WTC11 (cell line): Measurements from ENCODE around the gene WIZ. TPM values are rescaled to one million over a fixed set of nuclear protein-coding genes. Genes with fewer than 3 reads are reported as not detected.

Experiments used
- ATAC-seq: fragments of 200-7000 bp; cut with Tn5 transposase; 2 replicates; pipeline ENCODE4 v1.10.0; 2021; ENCODE audit warnings: mild to moderate bottlenecking, moderate library complexity
- CTCF ChIA-PET: fragments of 300-600 bp; sonication (Branson Sonifier 250); formaldehyde crosslinking; loops from one replicate; lab custom pipeline; 2021; ENCODE audit warnings: antibody characterized with exemption; lab: Charles Lee
- POLR2A ChIA-PET: fragments of 350-600 bp; sonication (Branson Sonifier 250); formaldehyde crosslinking; loops from one replicate; lab custom pipeline; 2021; ENCODE audit warnings: antibody characterized with exemption; lab: Charles Lee
- DNase-seq: peaks from one replicate; pipeline ENCODE4 v3.0.0; 2021; ENCODE audit warnings: low spot score
- H3K27ac Mint-ChIP-seq: 2 replicates; pipeline ENCODE4 v1.8.0; 2021; ENCODE audit warnings: mixed read lengths
- H3K27me3 Mint-ChIP-seq: 2 replicates; pipeline ENCODE4 v1.8.0; 2021; ENCODE audit warnings: low read depth, mild to moderate bottlenecking, moderate library complexity, mixed read lengths
- H3K36me3 Mint-ChIP-seq: 2 replicates; pipeline ENCODE4 v1.8.0; 2021; ENCODE audit warnings: mixed read lengths
- H3K4me1 Mint-ChIP-seq: 2 replicates; pipeline ENCODE4 v1.8.0; 2022; ENCODE audit warnings: mixed read lengths
- H3K4me3 Mint-ChIP-seq: 2 replicates; pipeline ENCODE4 v1.8.0; 2021; ENCODE audit warnings: mild to moderate bottlenecking, moderate library complexity, mixed read lengths
- H3K9me3 Mint-ChIP-seq: 2 replicates; pipeline ENCODE4 v1.8.0; 2021; ENCODE audit warnings: mixed read lengths
- AR ChIP-seq: fragments of 250-450 bp; sonication (Bioruptor Pico); IDR thresholded peaks from 2 replicates; pipeline ENCODE4 v1.9.0; 2021; ENCODE audit warnings: mild to moderate bottlenecking
- CBFB ChIP-seq: sonication (generic); formaldehyde crosslinking; IDR thresholded peaks from 2 replicates; pipeline ENCODE4 v1.8.1; 2022; ENCODE audit warnings: mild to moderate bottlenecking, low read depth, missing genetic modification reagents
- CDX4 ChIP-seq: fragments of 250-450 bp; sonication (Bioruptor Pico); IDR thresholded peaks from 2 replicates; pipeline ENCODE4 v1.9.0; 2021; ENCODE audit warnings: moderate library complexity, mild to moderate bottlenecking, inconsistent platforms, borderline replicate concordance
- IRF1 ChIP-seq: sonication (generic); formaldehyde crosslinking; IDR thresholded peaks from 2 replicates; pipeline ENCODE4 v1.8.0; 2023; ENCODE audit warnings: missing genetic modification reagents
- JUN ChIP-seq: sonication (generic); formaldehyde crosslinking; IDR thresholded peaks from 2 replicates; pipeline ENCODE4 v1.8.0; 2023; ENCODE audit warnings: mild to moderate bottlenecking, missing genetic modification reagents
- MXD4 ChIP-seq: fragments of 250-450 bp; sonication (Bioruptor Pico); IDR thresholded peaks from 2 replicates; pipeline ENCODE4 v1.8.0; 2021; ENCODE audit warnings: mild to moderate bottlenecking, moderate library complexity, borderline replicate concordance
- NR3C1 ChIP-seq: sonication (generic); formaldehyde crosslinking; conservative IDR thresholded peaks from 2 replicates; pipeline ENCODE4 v1.8.1; 2023; ENCODE audit warnings: low read depth, mild to moderate bottlenecking, missing genetic modification reagents
- OVOL2 ChIP-seq: fragments of 250-450 bp; sonication (Bioruptor Pico); IDR thresholded peaks from 2 replicates; pipeline ENCODE4 v1.9.0; 2021; ENCODE audit warnings: mild to moderate bottlenecking, borderline replicate concordance
- PRDM15 ChIP-seq: sonication (generic); formaldehyde crosslinking; IDR thresholded peaks from 2 replicates; pipeline ENCODE4 v1.8.0; 2022; ENCODE audit warnings: missing genetic modification reagents
- RELA ChIP-seq: sonication (generic); formaldehyde crosslinking; IDR thresholded peaks from 2 replicates; pipeline ENCODE4 v1.8.1; 2022; ENCODE audit warnings: missing genetic modification reagents, mild to moderate bottlenecking, borderline replicate concordance
- ZBTB43 ChIP-seq: sonication (generic); formaldehyde crosslinking; IDR thresholded peaks from 2 replicates; pipeline ENCODE4 v1.8.1; 2023; ENCODE audit warnings: mild to moderate bottlenecking, missing genetic modification reagents
- ZNF121 ChIP-seq: sonication (generic); formaldehyde crosslinking; IDR thresholded peaks from 2 replicates; pipeline ENCODE4 v1.8.0; 2023; ENCODE audit warnings: missing genetic modification reagents
- ZNF219 ChIP-seq: sonication (generic); formaldehyde crosslinking; IDR thresholded peaks from 2 replicates; pipeline ENCODE4 v1.8.0; 2023; ENCODE audit warnings: missing genetic modification reagents, mild to moderate bottlenecking, borderline replicate concordance
- ZNF396 ChIP-seq: fragments of 250-450 bp; sonication (Bioruptor Pico); IDR thresholded peaks from 2 replicates; pipeline ENCODE4 v1.8.0; 2021; ENCODE audit warnings: mild to moderate bottlenecking, moderate library complexity, borderline replicate concordance
- ZNF512 ChIP-seq: sonication (generic); formaldehyde crosslinking; IDR thresholded peaks from 2 replicates; pipeline ENCODE4 v1.8.1; 2022; ENCODE audit warnings: missing genetic modification reagents, borderline replicate concordance
- ZNF532 ChIP-seq: fragments of 250-450 bp; sonication (Bioruptor Pico); IDR thresholded peaks from 2 replicates; pipeline ENCODE4 v1.9.0; 2021; ENCODE audit warnings: mild to moderate bottlenecking, borderline replicate concordance
- ZNF671 ChIP-seq: fragments of 250-450 bp; sonication (Bioruptor Pico); IDR thresholded peaks from 2 replicates; pipeline ENCODE4 v1.8.0; 2021; ENCODE audit warnings: mild to moderate bottlenecking
- total RNA-seq: library from RNA; stranded (reverse); gene quantifications from 3 replicates; pipeline ENCODE4 v1.2.3, GENCODE V29; 2021

WIZ gene
- total RNA-seq, 1 experiment from 2014 or later, result 43.9 TPM

GRCh38 chr19:15456441-15456840 is 6.7 kb upstream of the WIZ start:
- peaks cover 87% of the 10 kb centered on the region for H3K27me3 Mint-ChIP-seq

More at GRCh38 chr19:15456441-15456840, 6.7 kb upstream of the WIZ start:
- ATAC-seq (no peak), DNase-seq (no peak)
- no peaks in the 10 kb centered on the region for H3K9me3 Mint-ChIP-seq
- H3K36me3 Mint-ChIP-seq, result no peaks in the 10 kb centered on the region
- TF ChIP-seq CBFB (CRISPR knock-in tag) (no peak), ZNF671 (CRISPR knock-in tag) (no peak), ZNF512 (CRISPR knock-in tag) (no peak), ZNF219 (CRISPR knock-in tag) (no peak), PRDM15 (CRISPR knock-in tag) (no peak), RELA (CRISPR knock-in tag) (no peak), IRF1 (CRISPR knock-in tag) (no peak), MXD4 (CRISPR knock-in tag) (no peak), JUN (CRISPR knock-in tag) (no peak), ZNF532 (CRISPR knock-in tag) (no peak), AR (CRISPR knock-in tag) (no peak), OVOL2 (no peak), ZNF396 (CRISPR knock-in tag) (no peak), CDX4 (CRISPR knock-in tag) (no peak), ZBTB43 (CRISPR knock-in tag) (no peak), ZNF121 (CRISPR knock-in tag) (no peak), NR3C1 (CRISPR knock-in tag) (no peak)
- POLR2A ChIA-PET, result interaction anchor here (1.2 to 2.1 kb wide), 2 partner anchors 12 to 37 kb away, joined by 3 to 11 read pairs; partner anchors contain the start of gene AKAP8L
- peak overlapping the region; percentile 56 for H3K4me3 Mint-ChIP-seq
- peak overlapping the region; percentile 53; the same call in 1 of the 2 replicates for H3K27ac Mint-ChIP-seq
- CTCF ChIA-PET, result interaction anchor here (0.7 to 4.1 kb wide), 13 partner anchors 10 to 355 kb away, joined by 3 to 46 read pairs (median 5); partner anchors contain the start of gene AKAP8L
- peaks cover 21% of the 10 kb centered on the region for H3K4me1 Mint-ChIP-seq
